ENCODE data around the gene STAT4.
A peak's percentile ranks its signal among the peaks of the same experiment; 100 is the strongest.

Gene STAT4

GRCh38 chr2:191150600-191151330, at the start of gene STAT4:
Gene STAT4 (minus strand): TSS chr2:191150994. CDS start chr2:191148203, 2,791 bp downstream.
- peak; percentile 48 to 80 (median 65) for DNase-seq (ENCODE audit: low read depth in 4 of 4, low spot score in 1 of 4)

GRCh38 chr2:191199929-191200512, 49.2 kb upstream of the STAT4 start:
- DNase-seq (ENCODE audit: low read depth in 4 of 4, low spot score in 1 of 4): no peak

- no peak for DNase-seq (ENCODE audit: low read depth in 4 of 4, low spot score in 1 of 4)
These were observed 47.5 kb upstream of the STAT4 start for GRCh38 chr2:191198271-191198670.

- DNase-seq (ENCODE audit: low read depth in 4 of 4, low spot score in 1 of 4): no peak
These were observed 46.3 kb upstream of the STAT4 start for GRCh38 chr2:191197096-191197495.

GRCh38 chr2:191195021-191195420, 44.2 kb upstream of the STAT4 start:
- DNase-seq (ENCODE audit: low read depth in 4 of 4, low spot score in 1 of 4): no peak

GRCh38 chr2:191190861-191191552, 40.2 kb upstream of the STAT4 start:
- no peak for DNase-seq (ENCODE audit: low read depth in 4 of 4, low spot score in 1 of 4)

- no peak for DNase-seq (ENCODE audit: low read depth in 4 of 4, low spot score in 1 of 4)
These were observed 39.6 kb upstream of the STAT4 start for GRCh38 chr2:191190435-191190834.

GRCh38 chr2:191189112-191189635, 38.4 kb upstream of the STAT4 start:
- DNase-seq (ENCODE audit: low read depth in 4 of 4, low spot score in 1 of 4): no peak

- no peak for DNase-seq (ENCODE audit: low read depth in 4 of 4, low spot score in 1 of 4)
These were observed 37.8 kb upstream of the STAT4 start for GRCh38 chr2:191188550-191189093.

- no peak for DNase-seq (ENCODE audit: low read depth in 4 of 4, low spot score in 1 of 4)
These were observed 36.5 kb upstream of the STAT4 start for GRCh38 chr2:191187105-191187829.

- DNase-seq (ENCODE audit: low read depth in 4 of 4, low spot score in 1 of 4): no peak
These were observed 33.7 kb upstream of the STAT4 start for GRCh38 chr2:191184457-191184856.

- no peak for DNase-seq (ENCODE audit: low read depth in 4 of 4, low spot score in 1 of 4)
These were observed 32.7 kb upstream of the STAT4 start for GRCh38 chr2:191183516-191183915.

GRCh38 chr2:191183081-191183480, 32.3 kb upstream of the STAT4 start:
- no peak for DNase-seq (ENCODE audit: low read depth in 4 of 4, low spot score in 1 of 4)

GRCh38 chr2:191180713-191181112, 29.9 kb upstream of the STAT4 start:
- DNase-seq (ENCODE audit: low read depth in 4 of 4, low spot score in 1 of 4): no peak

GRCh38 chr2:191180276-191180675, 29.5 kb upstream of the STAT4 start:
- DNase-seq (ENCODE audit: low read depth in 4 of 4, low spot score in 1 of 4): no peak

- no peak for DNase-seq (ENCODE audit: low read depth in 4 of 4, low spot score in 1 of 4)
These were observed 28.2 kb upstream of the STAT4 start for GRCh38 chr2:191178806-191179514.

- DNase-seq (ENCODE audit: low read depth in 4 of 4, low spot score in 1 of 4): no peak
These were observed 27.2 kb upstream of the STAT4 start for GRCh38 chr2:191177751-191178736.

GRCh38 chr2:191176801-191177438, 26.1 kb upstream of the STAT4 start:
- no peak for DNase-seq (ENCODE audit: low read depth in 4 of 4, low spot score in 1 of 4)

GRCh38 chr2:191176305-191176704, 25.5 kb upstream of the STAT4 start:
- no peak for DNase-seq (ENCODE audit: low read depth in 4 of 4, low spot score in 1 of 4)

Data from stimulated activated CD4-positive, alpha-beta T cell treated with anti-CD3 and anti-CD28 coated beads, Interleukin-1b, Interleukin-23, amount 100 ng/mL, for 24 hours (primary cell).